ENCODE measurements around the gene CAMSAP2. TPM values are rescaled to one million over a fixed set of nuclear protein-coding genes. Genes with fewer than 3 reads are reported as not detected.

CAMSAP2 gene
- polyA plus RNA-seq, 1 of the 3 experiments (the other 2 are of a cell fraction) = 5.5 TPM

- Histone ChIP-seq H3K4me2 (no peak overlapping the region), H3K9ac (no peak overlapping the region), H4K20me1 (ENCODE audit: insufficient read depth) (peaks cover 5% of the 10 kb centered on the region; the same call in 1 of the 2 replicates), H3K79me2 (ENCODE audit: insufficient read depth) (peaks cover 58% of the 10 kb centered on the region), H3F3A (replicated peaks; ENCODE audit: insufficient read depth) (no peaks in the 10 kb centered on the region), H3K9me2 (no peaks in the 10 kb centered on the region), H3K36me3 (replicated peaks in 1 of 2; ENCODE audit: control insufficient read depth in 1 of 2, insufficient read depth in 2 of 2, low read length in 1 of 2) (peaks cover 52 to 58% of the 10 kb centered on the region in 2 experiments), H3K9me3 (no peaks in the 10 kb centered on the region), H3K4me3 (ENCODE audit: low read depth in 2 of 2, low read length in 1 of 2) (no peak overlapping the region), H2AFZ (ENCODE audit: low read depth) (no peak overlapping the region), H3K4me1 (ENCODE audit: control insufficient read depth in 1 of 2, insufficient read depth in 2 of 2, low read depth in 1 of 2, low read length in 1 of 2) (peaks cover 0 to 3% of the 10 kb centered on the region in 2 experiments; a peak in 1 of 4 replicates), H3K27me3 (ENCODE audit: insufficient read depth) (no peaks in the 10 kb centered on the region), H3K27ac (ENCODE audit: low read depth in 2 of 2, low read length in 1 of 2) (no peak overlapping the region)
- ChIA-PET POLR2A (no interaction called here), CTCF (interaction anchor here (2.0 to 5.7 kb wide), 2 partner anchors 29 to 187 kb away, joined by 4 to 30 read pairs; partner anchors contain the start of gene KIF14)
- WGBS (ENCODE audit: low lambda C conversion rate) = 95% methylated on average over 2 of the region's 2 CpGs
- TF ChIP-seq NFIC (IDR thresholded peaks at IDR 0.05; ENCODE audit: borderline replicate concordance) = no peak
- TF ChIP-seq CHD2 (IDR thresholded peaks at IDR 0.05; ENCODE audit: low read length, partially characterized antibody) = no peak
- TF ChIP-seq EZH2phosphoT487 (IDR thresholded peaks at IDR 0.05; ENCODE audit: borderline replicate concordance, low read depth) = no peak
- TF ChIP-seq, protein P1, sequence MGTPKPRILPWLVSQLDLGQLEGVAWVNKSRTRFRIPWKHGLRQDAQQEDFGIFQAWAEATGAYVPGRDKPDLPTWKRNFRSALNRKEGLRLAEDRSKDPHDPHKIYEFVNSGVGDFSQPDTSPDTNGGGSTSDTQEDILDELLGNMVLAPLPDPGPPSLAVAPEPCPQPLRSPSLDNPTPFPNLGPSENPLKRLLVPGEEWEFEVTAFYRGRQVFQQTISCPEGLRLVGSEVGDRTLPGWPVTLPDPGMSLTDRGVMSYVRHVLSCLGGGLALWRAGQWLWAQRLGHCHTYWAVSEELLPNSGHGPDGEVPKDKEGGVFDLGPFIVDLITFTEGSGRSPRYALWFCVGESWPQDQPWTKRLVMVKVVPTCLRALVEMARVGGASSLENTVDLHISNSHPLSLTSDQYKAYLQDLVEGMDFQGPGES (IDR thresholded peaks at IDR 0.05; ENCODE audit: low read depth, low read length) = no peak
- TF ChIP-seq MXI1 (IDR thresholded peaks at IDR 0.05; ENCODE audit: low read depth, low read length) = no peak
- no peak for TF ChIP-seq GATA2 (CRISPR knock-in tag; IDR thresholded peaks at IDR 0.05)
- no peak for TF ChIP-seq RXRA (IDR thresholded peaks at IDR 0.05; ENCODE audit: borderline replicate concordance, low read depth)
- no peak for TF ChIP-seq RFX5 (IDR thresholded peaks at IDR 0.05; ENCODE audit: low read length)
- TF ChIP-seq NRF1 (IDR thresholded peaks at IDR 0.05; ENCODE audit: low read depth, low read length) = no peak
- TF ChIP-seq SMC3 (IDR thresholded peaks at IDR 0.05; ENCODE audit: low read depth, low read length) = no peak
- no peak for TF ChIP-seq GABPA (IDR thresholded peaks at IDR 0.05; ENCODE audit: low read depth)
- TF ChIP-seq FOXJ3 (CRISPR knock-in tag; IDR thresholded peaks at IDR 0.05) = no peak
- no peak for TF ChIP-seq CTCF (IDR thresholded peaks at IDR 0.05)
- TF ChIP-seq, protein P2, sequence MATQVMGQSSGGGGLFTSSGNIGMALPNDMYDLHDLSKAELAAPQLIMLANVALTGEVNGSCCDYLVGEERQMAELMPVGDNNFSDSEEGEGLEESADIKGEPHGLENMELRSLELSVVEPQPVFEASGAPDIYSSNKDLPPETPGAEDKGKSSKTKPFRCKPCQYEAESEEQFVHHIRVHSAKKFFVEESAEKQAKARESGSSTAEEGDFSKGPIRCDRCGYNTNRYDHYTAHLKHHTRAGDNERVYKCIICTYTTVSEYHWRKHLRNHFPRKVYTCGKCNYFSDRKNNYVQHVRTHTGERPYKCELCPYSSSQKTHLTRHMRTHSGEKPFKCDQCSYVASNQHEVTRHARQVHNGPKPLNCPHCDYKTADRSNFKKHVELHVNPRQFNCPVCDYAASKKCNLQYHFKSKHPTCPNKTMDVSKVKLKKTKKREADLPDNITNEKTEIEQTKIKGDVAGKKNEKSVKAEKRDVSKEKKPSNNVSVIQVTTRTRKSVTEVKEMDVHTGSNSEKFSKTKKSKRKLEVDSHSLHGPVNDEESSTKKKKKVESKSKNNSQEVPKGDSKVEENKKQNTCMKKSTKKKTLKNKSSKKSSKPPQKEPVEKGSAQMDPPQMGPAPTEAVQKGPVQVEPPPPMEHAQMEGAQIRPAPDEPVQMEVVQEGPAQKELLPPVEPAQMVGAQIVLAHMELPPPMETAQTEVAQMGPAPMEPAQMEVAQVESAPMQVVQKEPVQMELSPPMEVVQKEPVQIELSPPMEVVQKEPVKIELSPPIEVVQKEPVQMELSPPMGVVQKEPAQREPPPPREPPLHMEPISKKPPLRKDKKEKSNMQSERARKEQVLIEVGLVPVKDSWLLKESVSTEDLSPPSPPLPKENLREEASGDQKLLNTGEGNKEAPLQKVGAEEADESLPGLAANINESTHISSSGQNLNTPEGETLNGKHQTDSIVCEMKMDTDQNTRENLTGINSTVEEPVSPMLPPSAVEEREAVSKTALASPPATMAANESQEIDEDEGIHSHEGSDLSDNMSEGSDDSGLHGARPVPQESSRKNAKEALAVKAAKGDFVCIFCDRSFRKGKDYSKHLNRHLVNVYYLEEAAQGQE (IDR thresholded peaks at IDR 0.05; ENCODE audit: low read depth, low read length) = no peak
- TF ChIP-seq MEF2A (IDR thresholded peaks at IDR 0.05; ENCODE audit: borderline replicate concordance, low read depth) = no peak
- TF ChIP-seq, protein P3, sequence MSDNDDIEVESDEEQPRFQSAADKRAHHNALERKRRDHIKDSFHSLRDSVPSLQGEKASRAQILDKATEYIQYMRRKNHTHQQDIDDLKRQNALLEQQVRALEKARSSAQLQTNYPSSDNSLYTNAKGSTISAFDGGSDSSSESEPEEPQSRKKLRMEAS (IDR thresholded peaks at IDR 0.05; ENCODE audit: low read depth) = no peak
- TF ChIP-seq, protein P4, sequence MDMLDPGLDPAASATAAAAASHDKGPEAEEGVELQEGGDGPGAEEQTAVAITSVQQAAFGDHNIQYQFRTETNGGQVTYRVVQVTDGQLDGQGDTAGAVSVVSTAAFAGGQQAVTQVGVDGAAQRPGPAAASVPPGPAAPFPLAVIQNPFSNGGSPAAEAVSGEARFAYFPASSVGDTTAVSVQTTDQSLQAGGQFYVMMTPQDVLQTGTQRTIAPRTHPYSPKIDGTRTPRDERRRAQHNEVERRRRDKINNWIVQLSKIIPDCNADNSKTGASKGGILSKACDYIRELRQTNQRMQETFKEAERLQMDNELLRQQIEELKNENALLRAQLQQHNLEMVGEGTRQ (IDR thresholded peaks at IDR 0.05; ENCODE audit: borderline replicate concordance, low read depth, low read length) = no peak
- no peak for TF ChIP-seq SIN3A (IDR thresholded peaks at IDR 0.05; ENCODE audit: borderline replicate concordance, low read depth, low read length)
- no peak for TF ChIP-seq EP300 (IDR thresholded peaks at IDR 0.05; ENCODE audit: borderline replicate concordance in 1 of 2, low read depth in 1 of 2, low read length in 1 of 2)
- TF ChIP-seq FOXM1 (IDR thresholded peaks at IDR 0.05; ENCODE audit: low read depth) = no peak
- DNase-seq = no peak
Measured at GRCh38 chr1:200808846-200809245, 70.2 kb downstream of the CAMSAP2 start.
